Stimulated activated CD4-positive, alpha-beta T cell treated with anti-CD3 and anti-CD28 coated beads, TNF-alpha, amount 100 ng/mL, for 1 hour (primary cell): ENCODE measurements around the gene PTPRD.

Experiments
- DNase-seq, 3 donors: peaks; one replicate each; pipeline ENCODE4 v3.0.0-alpha.2; 2020; ENCODE audit warnings: low read depth in 3 of 3, low spot score in 1 of 3

PTPRD gene

GRCh38 chr9:9223175-9223574 lies 1389.6 kb downstream of the PTPRD start:
- no peak for DNase-seq

- no peak for DNase-seq
These were observed 1390.1 kb downstream of the PTPRD start for GRCh38 chr9:9222730-9223129.

- no peak for DNase-seq
These were observed 1395.9 kb downstream of the PTPRD start for GRCh38 chr9:9216934-9217333.

- no peak for DNase-seq
These were observed 1397.8 kb downstream of the PTPRD start for GRCh38 chr9:9215050-9215449.

- DNase-seq, result no peak
These were observed 1398.7 kb downstream of the PTPRD start for GRCh38 chr9:9214066-9214465.

GRCh38 chr9:9212963-9213362 lies 1399.8 kb downstream of the PTPRD start:
- no peak for DNase-seq

- DNase-seq, result no peak
These were observed 1410.5 kb downstream of the PTPRD start for GRCh38 chr9:9202276-9202675.

- no peak for DNase-seq
These were observed 1426.7 kb downstream of the PTPRD start for GRCh38 chr9:9186086-9186485.

GRCh38 chr9:9182431-9182830 lies 1430.4 kb downstream of the PTPRD start:
- no peak for DNase-seq

- DNase-seq, result no peak
These were observed 1435.7 kb downstream of the PTPRD start for GRCh38 chr9:9177081-9177480.

GRCh38 chr9:9174358-9174757 lies 1438.4 kb downstream of the PTPRD start:
- no peak for DNase-seq

GRCh38 chr9:9173264-9173663 lies 1439.5 kb downstream of the PTPRD start:
- DNase-seq, result no peak

- no peak for DNase-seq
These were observed 1442.2 kb downstream of the PTPRD start for GRCh38 chr9:9170439-9171134.

- no peak for DNase-seq
These were observed 1470.8 kb downstream of the PTPRD start for GRCh38 chr9:9142001-9142400.

- DNase-seq, result no peak
These were observed 1479.3 kb downstream of the PTPRD start for GRCh38 chr9:9133526-9133925.

- no peak for DNase-seq
These were observed 1488.2 kb downstream of the PTPRD start for GRCh38 chr9:9124616-9125015.

GRCh38 chr9:9122230-9122875 lies 1490.4 kb downstream of the PTPRD start:
- no peak for DNase-seq

GRCh38 chr9:9117866-9118265 lies 1494.9 kb downstream of the PTPRD start:
- DNase-seq, result no peak

- no peak for DNase-seq
These were observed 1500.6 kb downstream of the PTPRD start for GRCh38 chr9:9112001-9112720.

GRCh38 chr9:9108641-9109040 lies 1504.2 kb downstream of the PTPRD start:
- DNase-seq, result no peak

GRCh38 chr9:9102295-9102694 lies 1510.5 kb downstream of the PTPRD start:
- no peak for DNase-seq

GRCh38 chr9:9100070-9100469 lies 1512.7 kb downstream of the PTPRD start:
- DNase-seq, result no peak
